Breast epithelium (tissue), 3 donors: ENCODE measurements around the gene QPRT.
"Not testable (repeated sequence)": the region's sequence is repeated elsewhere in the genome, so short reads cannot be mapped to it uniquely, and the experiment has no call there.

Experiments
- POLR2A ChIP-seq: fragments of 450-650 bp; IDR thresholded peaks from one replicate; pipeline ENCODE4 v1.6.1; 2016; ENCODE audit warnings: antibody characterized with exemption, mild to moderate bottlenecking, moderate library complexity
- TF ChIP-seq, protein P1 (sequence below), 3 donors: fragments of 450-650 bp; IDR thresholded peaks; one replicate each; pipeline ENCODE4 v1.5.1; 2016 to 2017; ENCODE audit warnings: antibody characterized with exemption in 3 of 3, mild to moderate bottlenecking in 3 of 3, moderate library complexity in 3 of 3

DNA sequence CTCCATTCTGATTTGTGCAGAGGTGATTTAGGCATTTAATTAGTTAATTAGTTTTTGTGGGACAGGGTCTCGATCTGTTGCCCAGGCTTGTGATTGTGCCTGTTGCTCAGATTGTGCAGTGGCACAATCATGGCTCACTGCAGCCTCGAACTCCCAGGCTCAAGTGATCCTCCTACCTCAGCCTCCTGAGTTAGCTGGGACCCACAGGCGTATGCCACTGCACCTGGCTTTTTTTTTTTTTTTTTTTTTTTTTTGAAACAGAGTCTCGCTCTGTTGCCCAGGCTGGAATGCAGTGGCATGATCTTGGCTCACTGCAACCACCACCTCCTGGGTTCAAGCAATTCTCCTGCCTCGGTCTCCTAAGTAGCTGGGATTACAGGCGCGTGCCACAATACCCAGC lies 25.1 kb upstream of the QPRT start:
- TF ChIP-seq, protein P1, sequence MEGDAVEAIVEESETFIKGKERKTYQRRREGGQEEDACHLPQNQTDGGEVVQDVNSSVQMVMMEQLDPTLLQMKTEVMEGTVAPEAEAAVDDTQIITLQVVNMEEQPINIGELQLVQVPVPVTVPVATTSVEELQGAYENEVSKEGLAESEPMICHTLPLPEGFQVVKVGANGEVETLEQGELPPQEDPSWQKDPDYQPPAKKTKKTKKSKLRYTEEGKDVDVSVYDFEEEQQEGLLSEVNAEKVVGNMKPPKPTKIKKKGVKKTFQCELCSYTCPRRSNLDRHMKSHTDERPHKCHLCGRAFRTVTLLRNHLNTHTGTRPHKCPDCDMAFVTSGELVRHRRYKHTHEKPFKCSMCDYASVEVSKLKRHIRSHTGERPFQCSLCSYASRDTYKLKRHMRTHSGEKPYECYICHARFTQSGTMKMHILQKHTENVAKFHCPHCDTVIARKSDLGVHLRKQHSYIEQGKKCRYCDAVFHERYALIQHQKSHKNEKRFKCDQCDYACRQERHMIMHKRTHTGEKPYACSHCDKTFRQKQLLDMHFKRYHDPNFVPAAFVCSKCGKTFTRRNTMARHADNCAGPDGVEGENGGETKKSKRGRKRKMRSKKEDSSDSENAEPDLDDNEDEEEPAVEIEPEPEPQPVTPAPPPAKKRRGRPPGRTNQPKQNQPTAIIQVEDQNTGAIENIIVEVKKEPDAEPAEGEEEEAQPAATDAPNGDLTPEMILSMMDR (IDR thresholded peaks at IDR 0.05): not testable (repeated sequence)
- TF ChIP-seq POLR2A: not testable (repeated sequence)
